GM18526 (cell line): ENCODE data around the gene CREB3L4.
A peak's percentile ranks its signal among the peaks of the same experiment; 100 is the strongest.

Experiments
- POLR2A ChIP-seq: IDR thresholded peaks from 3 replicates; pipeline ENCODE4 v1.6.1; 2011; ENCODE audit not compliant: insufficient read length; ENCODE audit errors: extremely low read depth

The CREB3L4 gene

DNA sequence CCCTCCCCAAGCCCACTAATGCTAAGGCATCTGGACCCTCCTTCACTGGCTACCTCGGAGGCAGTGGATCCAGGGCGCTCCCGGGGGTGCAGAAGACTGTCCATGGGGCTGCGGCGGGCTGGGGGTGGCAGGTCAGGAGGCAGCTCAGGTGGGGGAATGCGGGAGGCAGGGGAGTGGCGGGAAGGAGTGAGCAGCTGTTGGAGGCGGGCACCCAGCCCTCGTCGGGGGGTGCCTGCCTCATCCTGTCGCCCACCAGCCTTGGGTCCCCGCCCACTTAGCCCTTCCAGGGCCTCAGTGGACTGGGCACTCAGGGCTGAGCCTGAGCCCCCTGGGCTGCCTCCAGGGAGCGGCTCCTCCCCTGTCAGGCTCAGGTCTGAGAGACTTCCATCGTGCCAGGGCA is 34.3 kb upstream of the CREB3L4 start:
- TF ChIP-seq POLR2A = no peak

DNA sequence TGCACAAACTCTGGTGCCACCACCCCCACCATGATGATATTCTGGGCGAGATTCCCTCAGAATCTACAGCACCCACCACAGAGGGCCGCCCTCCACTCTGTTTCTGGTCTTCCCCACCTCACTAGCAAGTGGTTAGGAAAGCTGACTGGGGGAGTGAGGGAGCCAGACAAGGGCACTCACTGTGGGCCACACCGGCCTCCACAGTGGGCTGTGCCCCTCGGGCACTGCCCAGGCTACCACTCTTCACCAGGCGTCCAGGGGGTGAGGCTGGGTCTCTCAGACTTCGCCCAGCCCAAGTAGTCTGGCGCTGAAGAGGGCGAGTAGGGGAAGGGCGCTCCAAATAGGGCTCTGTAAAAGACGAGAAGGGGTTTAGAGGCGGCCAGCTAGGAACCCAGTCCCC is 33.7 kb upstream of the CREB3L4 start:
- TF ChIP-seq POLR2A = no peak

GRCh38 chr1:153934746-153935145 is 33.0 kb upstream of the CREB3L4 start:
- no peak for TF ChIP-seq POLR2A

DNA sequence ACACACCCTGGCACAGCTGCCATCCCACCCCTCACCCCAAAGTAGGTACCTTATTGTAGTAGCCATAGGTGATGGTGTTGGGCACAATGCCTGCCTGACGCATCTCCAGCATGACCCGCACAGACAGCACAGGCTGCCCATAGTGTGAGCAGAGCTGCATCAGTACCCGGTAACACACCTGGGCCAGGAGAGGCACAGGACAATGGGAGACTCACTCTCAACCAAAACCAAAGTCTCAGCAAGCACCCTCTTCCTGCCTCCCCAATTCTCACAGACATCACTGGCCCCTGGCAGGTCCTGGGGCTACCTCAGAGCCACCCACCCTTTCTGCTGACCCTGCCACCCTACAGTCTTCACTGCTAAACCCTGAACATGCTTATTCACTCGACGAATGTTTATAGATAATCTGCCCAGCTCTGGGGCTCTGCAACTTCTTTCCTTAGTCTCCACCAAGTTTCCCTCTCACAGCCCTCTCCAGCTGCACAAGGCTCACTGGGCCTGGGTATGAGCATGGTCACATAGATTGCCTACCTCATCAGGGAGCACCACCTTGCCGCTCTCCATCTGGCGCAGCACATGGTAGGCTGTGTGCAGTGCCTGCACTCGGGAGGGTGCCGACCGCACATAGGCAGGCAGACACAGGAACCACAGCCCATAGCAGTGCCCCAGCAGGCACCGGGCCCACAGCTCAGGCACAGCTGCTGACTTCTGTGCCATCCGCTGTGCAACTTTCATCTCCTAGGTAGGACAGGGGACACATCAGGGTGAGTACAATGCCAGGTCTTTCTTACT is 31.5 kb upstream of the CREB3L4 start:
- TF ChIP-seq POLR2A = no peak

DNA sequence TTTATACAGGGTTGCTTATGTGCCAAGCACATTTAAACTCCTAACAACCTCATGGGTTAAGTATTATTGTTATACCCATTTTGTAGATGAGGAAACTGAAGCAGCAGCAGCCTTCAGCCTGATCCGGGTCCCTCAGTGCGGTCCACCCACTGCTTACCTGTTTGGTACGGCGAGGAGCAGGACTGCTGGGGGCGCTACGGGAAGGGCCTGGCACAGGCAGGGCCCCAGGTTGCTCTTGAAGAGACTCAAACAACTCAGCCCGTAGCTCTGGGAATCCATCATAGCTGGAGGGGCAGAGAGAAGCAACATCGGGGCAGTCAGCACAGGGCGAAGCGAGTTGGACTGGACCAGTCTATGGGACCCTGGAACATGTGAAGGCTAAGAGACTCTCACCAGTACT is 30.4 kb upstream of the CREB3L4 start:
- TF ChIP-seq POLR2A = no peak

DNA sequence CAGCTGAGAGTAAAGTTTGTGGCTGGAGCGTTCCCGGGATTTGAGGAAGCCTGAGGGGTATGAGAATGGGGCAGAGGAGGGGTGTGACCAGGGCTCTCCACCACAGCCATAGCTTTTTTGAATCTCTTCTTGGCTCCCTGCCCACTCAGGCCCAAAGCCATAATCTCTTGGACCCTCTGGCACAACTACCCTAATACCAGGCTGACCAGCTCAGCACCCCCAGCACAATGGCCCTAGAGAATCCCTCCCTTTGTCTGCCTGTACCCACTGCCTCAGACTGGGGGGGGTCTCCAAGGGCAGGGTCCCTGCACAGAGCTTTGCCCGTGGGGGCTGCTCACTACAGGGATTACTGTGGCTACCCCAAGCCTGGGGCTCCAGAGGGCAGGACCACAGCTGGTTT is 28.7 kb upstream of the CREB3L4 start:
- no peak for TF ChIP-seq POLR2A

DNA sequence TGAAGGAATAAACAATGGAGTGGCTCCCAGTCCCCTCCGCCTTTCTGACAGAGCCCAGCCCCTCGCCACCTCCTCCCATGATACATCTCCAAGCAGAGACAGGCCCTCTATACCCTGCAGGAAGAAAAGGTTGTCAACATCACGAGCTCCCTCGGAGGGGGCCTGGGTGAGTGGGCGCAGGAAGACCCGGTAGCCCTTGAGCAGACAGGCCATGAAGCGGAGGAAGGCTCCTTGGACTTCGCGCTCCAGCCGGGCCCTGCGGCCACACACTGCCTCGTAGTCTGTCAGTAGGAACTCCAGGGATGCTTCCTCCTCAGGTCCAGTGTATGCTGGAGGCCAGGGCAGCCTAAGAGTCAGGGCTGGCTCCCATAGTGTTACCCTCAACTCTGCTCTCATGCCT is 28.2 kb upstream of the CREB3L4 start:
- TF ChIP-seq POLR2A = no peak

GRCh38 chr1:153940756-153941155 is 26.9 kb upstream of the CREB3L4 start:
- TF ChIP-seq POLR2A = no peak

GRCh38 chr1:153941826-153942725 is 25.6 kb upstream of the CREB3L4 start:
- no peak for TF ChIP-seq POLR2A

GRCh38 chr1:153942766-153943549 is 24.7 kb upstream of the CREB3L4 start:
- TF ChIP-seq POLR2A = no peak

DNA sequence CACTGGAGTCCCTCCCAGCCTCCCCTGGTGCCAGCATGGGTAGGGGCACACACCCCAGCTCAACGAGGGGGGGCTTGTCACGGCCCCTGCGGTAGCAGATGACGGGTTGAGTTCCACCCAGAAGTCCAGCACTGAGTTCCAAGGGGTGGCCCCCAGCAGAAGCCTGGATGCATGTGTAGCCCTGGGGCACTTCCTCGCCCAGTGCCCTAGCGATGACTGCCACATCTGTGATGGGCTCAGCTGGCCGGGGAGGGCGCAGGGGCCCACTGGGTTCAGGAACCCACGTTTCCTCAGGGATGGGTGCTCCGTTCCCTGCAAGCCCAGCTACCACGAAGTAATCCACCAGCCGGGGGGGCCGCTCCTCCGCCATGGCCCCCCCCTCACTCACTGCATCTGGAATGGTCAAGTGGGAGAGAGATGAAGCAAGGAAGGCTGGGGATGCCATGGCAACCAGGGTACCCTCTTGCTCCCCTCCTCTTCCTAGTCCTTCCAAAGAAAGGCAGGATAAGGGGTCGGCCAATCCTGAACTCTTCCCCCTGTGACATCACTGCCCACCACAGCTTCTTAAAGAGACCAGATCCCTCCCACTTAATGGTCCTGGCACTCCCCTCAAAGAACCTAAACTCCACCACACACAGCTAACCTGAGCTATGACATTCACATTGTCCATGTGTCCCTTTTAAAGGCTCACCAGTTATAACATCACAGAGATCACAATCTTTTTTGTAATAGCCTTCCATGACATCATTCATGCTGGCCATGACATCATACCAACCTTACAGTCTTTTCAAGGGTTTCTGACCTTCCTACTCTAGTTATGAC is 23.5 kb upstream of the CREB3L4 start:
- TF ChIP-seq POLR2A = no peak

DNA sequence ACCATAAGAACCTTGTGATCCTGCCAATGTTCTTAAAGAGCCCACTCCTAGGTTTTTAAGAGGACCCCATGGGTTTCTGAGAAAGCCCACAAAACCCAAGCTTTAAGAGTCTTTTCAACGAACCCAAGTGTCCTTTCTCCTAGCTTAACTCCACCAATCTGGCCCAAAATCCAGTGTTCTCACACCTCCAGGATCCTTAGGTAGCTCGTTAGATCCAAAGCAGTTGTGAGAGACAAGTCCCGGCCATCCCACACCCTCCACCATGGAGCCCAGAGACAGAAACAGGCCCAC is 22.9 kb upstream of the CREB3L4 start:
- no peak for TF ChIP-seq POLR2A

GRCh38 chr1:153945131-153945794 is 22.4 kb upstream of the CREB3L4 start:
- TF ChIP-seq POLR2A = peak; percentile 63
